ENCODE data around the gene SSNA1. TPM values are rescaled to one million over a fixed set of nuclear protein-coding genes. Genes with fewer than 3 reads are reported as not detected.
A peak's percentile ranks its signal among the peaks of the same experiment; 100 is the strongest.

The SSNA1 gene
- total and polyA plus RNA-seq, 9 of the 15 experiments (the other 6 are each of a cell fraction or from before 2014, with no cell fraction given), result 1.9 to 130 (median 57.1) TPM

- no peak for TF ChIP-seq LEF1 (IDR thresholded peaks at IDR 0.05)
- TF ChIP-seq MLLT1 (IDR thresholded peaks at IDR 0.05), result no peak
- no peak for TF ChIP-seq TEAD4 (IDR thresholded peaks at IDR 0.05; ENCODE audit: low read length)
- no peak for TF ChIP-seq TEAD4 (CRISPR knock-in tag; IDR thresholded peaks at IDR 0.05; ENCODE audit: borderline replicate concordance)
- TF ChIP-seq ZBTB9 (CRISPR knock-in tag; IDR thresholded peaks at IDR 0.05), result 0 out of 2 replicates have a peak, but pooled peaks have one; percentile 38
- TF ChIP-seq ZNF583 (CRISPR knock-in tag; IDR thresholded peaks at IDR 0.05), result no peak
- no peak for TF ChIP-seq PTRF (tag; IDR thresholded peaks at IDR 0.05)
- TF ChIP-seq ZBED1 (IDR thresholded peaks at IDR 0.05), result no peak
- no peak for TF ChIP-seq ZNF551 (CRISPR knock-in tag; IDR thresholded peaks at IDR 0.05)
- TF ChIP-seq CSDE1 (IDR thresholded peaks at IDR 0.05), result no peak
- no peak for TF ChIP-seq ZNF143 (CRISPR knock-in tag; IDR thresholded peaks at IDR 0.05)
- no peak for TF ChIP-seq SMARCA4 (IDR thresholded peaks at IDR 0.05)
- peak in 1 of 3 experiments; percentile 27; a peak in 2 of 6 replicates for TF ChIP-seq CTCF (IDR thresholded peaks at IDR 0.05 in 2 of 3, conservative IDR thresholded peaks at IDR 0.05 in 1 of 3; ENCODE audit: insufficient read depth in 2 of 3, low read depth in 1 of 3, low read length in 3 of 3)
- TF ChIP-seq, protein P1, sequence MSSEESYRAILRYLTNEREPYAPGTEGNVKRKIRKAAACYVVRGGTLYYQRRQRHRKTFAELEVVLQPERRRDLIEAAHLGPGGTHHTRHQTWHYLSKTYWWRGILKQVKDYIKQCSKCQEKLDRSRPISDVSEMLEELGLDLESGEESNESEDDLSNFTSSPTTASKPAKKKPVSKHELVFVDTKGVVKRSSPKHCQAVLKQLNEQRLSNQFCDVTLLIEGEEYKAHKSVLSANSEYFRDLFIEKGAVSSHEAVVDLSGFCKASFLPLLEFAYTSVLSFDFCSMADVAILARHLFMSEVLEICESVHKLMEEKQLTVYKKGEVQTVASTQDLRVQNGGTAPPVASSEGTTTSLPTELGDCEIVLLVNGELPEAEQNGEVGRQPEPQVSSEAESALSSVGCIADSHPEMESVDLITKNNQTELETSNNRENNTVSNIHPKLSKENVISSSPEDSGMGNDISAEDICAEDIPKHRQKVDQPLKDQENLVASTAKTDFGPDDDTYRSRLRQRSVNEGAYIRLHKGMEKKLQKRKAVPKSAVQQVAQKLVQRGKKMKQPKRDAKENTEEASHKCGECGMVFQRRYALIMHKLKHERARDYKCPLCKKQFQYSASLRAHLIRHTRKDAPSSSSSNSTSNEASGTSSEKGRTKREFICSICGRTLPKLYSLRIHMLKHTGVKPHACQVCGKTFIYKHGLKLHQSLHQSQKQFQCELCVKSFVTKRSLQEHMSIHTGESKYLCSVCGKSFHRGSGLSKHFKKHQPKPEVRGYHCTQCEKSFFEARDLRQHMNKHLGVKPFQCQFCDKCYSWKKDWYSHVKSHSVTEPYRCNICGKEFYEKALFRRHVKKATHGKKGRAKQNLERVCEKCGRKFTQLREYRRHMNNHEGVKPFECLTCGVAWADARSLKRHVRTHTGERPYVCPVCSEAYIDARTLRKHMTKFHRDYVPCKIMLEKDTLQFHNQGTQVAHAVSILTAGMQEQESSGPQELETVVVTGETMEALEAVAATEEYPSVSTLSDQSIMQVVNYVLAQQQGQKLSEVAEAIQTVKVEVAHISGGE (CRISPR knock-in tag; IDR thresholded peaks at IDR 0.05), result peak; percentile 44 to 96 (median 81); a peak in 4 of 6 replicates
- no peak for TF ChIP-seq ZNF133 (CRISPR knock-in tag; IDR thresholded peaks at IDR 0.05)
- no peak for TF ChIP-seq ZC3H11A (IDR thresholded peaks at IDR 0.05; ENCODE audit: low read depth, low read length)
- no peak for TF ChIP-seq IFI16 (CRISPR knock-in tag; IDR thresholded peaks at IDR 0.05)
- TF ChIP-seq ZNF174 (CRISPR knock-in tag; IDR thresholded peaks at IDR 0.05), result no peak
- TF ChIP-seq, protein P2, sequence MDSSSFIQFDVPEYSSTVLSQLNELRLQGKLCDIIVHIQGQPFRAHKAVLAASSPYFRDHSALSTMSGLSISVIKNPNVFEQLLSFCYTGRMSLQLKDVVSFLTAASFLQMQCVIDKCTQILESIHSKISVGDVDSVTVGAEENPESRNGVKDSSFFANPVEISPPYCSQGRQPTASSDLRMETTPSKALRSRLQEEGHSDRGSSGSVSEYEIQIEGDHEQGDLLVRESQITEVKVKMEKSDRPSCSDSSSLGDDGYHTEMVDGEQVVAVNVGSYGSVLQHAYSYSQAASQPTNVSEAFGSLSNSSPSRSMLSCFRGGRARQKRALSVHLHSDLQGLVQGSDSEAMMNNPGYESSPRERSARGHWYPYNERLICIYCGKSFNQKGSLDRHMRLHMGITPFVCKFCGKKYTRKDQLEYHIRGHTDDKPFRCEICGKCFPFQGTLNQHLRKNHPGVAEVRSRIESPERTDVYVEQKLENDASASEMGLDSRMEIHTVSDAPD (CRISPR knock-in tag; IDR thresholded peaks at IDR 0.05), result no peak
Measured at GRCh38 chr9:137217276-137218211, 29.1 kb downstream of the SSNA1 start (continued).
